ENCODE results near the gene TMEM229B.
"Not testable (repeated sequence)": the region's sequence is repeated elsewhere in the genome, so short reads cannot be mapped to it uniquely, and the experiment has no call there.

The TMEM229B gene

DNA sequence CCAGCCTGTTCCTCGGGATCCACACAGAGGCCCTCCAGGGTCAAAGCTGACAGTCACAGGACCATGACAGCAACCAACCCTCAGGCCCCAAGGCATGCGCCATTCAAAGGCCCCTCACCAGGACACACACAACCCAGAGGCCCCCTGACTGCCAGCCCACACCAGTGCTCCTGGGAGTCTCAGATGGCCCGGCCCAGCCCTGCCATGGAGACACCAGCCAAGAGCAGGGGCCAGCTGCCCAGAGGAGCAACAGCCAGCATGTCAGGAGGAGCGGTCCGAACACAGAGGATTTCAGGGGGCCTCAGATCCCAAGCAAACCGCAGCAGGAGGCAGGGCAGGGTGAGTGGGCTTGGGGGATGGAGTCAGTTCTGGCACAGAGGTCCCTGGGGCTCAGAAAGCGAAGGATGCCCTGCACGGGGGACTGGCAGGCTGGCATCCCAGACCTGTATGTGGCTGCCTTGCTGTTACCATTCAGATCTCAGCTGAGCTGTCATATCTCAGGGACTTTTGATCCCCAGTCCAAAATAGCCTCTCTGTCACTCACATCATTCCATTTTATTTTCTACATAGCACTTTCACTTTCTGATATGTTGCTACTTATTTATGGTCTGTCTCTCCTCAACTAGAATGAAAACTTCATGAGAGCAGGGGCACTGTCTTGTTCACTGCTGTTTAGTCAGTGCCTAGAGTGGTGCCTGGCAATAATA is 4.8 kb downstream of the TMEM229B start:
- DNase-seq: no peak

DNA sequence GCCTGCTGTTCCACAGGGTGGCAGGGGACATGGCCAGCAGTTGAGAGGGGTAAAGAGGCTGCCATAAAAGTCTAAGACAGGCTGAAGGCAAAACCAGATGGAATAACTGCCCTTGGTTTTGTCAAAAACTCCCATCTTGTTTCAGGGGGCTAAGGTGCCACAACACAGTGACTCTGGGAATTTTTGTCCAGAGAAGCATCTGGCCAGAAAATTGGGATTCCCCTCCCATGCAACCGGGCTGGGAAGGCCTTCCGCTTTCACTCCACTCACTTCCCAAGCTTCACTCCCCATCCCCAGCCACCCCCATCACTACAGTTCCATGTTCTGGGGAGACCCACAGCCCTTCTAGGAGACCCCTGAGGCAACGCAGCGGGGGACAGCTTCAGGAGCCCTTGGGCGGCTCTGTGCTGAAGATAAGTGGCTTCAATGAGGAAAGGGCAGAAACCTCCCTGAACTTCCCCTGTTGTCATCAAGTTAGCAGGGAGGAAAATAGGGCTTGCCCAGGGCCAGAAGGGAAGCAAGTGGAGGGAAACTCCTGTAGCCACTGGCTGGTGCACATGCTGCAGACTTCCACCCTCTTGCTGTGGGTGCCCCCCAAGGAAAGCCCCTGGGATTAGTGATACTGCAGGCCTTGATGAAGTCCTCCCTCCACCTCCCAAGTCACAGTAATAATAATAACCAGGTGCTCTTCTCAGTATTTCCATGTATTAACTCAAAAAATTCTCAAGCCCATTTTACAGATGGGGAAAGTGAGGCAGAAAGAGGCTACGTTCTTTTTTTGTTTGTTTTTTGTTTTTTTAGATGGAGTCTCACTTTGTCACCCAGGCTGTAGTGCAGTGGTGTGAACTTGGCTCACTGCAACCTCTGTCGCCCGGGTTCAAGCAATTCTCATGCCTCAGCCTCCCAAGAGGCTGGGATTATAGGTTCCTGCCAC is 6.0 kb downstream of the TMEM229B start:
- DNase-seq: no peak

DNA sequence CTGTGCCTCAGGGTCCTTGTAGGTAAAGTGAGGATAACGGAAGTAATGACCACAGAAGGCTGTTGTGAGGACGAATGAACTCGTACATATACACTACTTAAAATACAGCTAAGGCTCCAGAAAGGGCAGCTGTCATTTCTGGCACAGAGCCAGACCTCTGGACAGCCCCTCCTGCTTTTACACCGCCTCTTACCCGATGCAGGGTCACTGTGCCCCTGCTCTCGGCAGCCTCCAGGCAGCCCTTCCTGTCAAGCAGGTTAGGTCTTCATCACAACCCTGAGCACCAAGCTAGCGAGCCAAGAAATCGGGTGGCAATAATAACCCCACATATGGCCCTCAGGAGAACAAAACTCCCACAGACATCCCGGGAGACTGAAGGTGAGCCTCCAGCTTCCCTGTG is 8.5 kb downstream of the TMEM229B start:
- no peak for DNase-seq

DNA sequence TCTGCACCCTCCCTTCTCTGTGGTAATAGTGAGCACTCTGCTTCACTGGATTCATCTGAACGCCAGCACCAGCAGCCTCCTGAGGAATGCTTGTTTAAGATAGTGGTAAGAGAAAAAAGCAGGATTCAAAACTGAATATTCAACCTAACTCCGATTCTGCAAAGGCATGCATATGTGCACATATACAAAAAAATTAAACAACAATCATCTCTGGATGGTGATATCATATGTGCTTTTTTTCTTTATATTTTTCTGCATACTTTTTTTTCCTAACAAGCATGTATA is 9.8 kb downstream of the TMEM229B start:
- no peak for DNase-seq

DNA sequence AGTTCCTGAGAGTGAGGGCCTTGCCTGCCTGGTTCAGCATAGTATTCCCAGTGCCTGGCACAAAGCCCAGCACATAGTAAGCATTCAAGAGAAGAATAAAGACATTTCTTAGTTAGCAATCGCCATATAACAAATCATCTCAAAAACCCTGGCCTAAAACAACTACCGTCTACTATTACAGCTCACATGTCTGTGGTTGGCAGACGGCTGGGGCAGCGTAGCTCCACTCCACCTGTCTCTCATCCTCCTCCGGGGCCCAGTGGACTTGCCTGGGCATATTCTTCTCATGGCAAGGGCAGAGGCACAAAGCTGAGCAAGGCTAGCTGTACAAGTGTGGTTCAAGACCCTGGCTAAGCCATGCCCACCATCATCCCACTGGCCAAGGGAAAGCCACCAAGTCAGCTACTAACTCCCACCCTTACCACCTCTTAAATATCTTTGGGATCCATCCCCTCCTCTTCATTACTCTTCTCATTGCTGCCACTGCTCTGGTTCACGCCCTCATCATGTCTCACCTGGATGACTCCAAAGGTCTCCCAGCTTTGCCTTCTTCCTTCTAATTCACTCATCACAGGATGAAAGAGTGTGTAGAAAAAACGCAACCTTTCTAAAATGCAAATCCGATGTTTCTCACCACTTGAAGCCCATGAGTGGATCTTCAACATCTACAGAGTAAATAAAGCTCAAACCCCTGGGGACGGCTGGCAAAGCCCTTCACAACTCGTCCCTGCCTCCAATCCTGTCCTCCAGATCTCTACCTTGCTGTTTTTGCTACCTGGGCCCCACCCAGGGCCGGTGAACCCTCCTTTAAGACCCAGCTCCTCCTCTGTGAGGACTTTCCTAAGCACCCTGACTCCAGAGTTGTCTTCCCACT is 10.4 kb downstream of the TMEM229B start:
- no peak for DNase-seq

DNA sequence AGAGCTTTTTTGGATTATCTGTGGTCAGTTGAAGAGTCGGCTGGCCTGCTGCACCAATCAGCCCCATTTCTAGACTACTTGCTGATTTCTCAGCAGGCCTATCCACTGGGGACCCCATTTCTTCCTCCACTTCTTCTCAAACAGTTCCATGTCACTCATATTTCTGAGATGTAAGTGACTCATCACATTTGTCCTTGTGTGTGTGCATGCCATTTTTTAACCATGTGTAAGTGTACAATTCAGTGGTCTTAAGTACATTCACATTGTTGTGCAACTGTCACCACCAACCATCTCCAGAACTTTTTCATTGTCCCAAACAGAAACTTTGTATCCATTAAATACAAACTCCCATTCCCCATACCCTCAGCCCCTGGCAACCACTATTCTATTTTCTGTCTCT is 14.2 kb downstream of the TMEM229B start:
- no peak for DNase-seq

DNA sequence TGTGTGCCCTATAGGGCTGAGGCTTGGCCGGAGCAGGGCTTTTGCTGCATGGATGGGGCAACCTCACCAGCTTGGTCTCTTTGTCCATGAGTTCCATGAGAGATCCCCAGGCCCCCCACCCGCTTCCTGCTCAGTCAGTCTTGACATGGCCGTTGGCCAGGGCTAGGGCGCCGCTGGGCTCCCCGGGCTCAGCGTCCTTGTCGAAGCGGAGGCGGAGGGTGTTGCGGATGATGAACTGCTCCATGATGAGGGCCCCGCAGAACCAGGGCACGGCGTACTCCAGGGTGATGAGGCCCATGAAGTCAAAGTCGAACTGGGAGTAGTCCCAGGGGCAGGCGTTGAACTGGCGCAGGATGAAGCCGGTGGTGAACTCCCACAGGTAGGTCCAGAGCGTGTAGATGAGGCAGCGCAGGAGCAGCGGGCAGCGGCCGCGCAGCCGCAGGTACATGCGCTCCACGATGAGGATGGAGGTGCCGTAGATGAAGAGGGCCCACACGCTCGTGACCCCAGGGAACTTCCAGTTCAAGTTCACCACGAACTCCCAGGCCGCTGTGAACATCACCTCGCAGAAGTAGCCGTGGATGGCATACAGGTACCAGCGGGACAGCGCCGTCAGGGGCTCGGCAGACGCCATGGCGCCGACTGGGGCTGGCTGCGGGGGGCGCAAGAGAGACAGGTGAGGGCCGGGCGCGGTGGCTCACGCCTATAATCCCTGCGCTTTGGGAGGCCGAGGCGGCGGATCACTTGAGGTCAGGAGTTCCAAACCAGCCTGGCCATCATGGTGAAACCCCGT is 15.0 kb downstream of the TMEM229B start:
- DNase-seq: no peak

DNA sequence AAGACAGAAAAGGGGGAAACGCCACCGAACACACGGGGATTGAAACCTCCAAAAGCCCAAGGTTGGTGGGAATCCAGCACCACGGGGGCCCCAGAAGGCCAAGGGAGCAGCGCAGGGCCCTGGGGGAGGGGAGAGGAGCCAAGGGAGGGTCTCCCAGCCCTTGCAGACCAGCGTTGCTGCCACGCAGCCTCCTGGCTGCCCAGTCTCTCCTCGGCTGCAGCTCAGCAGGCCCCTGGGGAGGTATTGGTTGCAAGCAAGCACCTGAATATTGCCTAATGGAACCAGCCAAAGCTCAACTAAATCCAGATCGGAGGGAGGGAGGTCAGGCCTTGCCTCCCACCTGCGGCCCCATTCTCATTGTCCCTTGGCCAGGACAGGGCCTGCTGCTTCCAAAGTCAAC is 15.8 kb downstream of the TMEM229B start:
- no peak for DNase-seq

DNA sequence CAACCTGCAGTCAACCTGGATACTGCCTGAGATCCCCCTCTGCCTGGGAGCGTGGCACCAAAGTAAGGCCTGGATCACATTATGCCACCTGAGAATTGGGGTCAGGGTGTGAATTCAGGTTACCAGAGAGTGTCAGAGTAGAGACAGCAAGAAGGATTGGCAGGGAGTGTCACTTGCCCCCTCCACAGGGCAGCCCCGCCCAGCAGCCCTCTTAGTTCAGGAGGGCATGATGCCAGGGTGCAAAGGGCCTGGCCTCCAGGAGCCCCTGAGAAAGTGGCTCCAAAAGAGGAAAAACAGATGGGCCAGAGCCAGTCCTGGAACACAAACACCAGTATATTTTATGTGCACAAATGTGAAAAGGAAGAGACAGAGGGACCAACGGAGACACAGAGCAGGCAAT is 18.6 kb downstream of the TMEM229B start:
- no peak for DNase-seq

DNA sequence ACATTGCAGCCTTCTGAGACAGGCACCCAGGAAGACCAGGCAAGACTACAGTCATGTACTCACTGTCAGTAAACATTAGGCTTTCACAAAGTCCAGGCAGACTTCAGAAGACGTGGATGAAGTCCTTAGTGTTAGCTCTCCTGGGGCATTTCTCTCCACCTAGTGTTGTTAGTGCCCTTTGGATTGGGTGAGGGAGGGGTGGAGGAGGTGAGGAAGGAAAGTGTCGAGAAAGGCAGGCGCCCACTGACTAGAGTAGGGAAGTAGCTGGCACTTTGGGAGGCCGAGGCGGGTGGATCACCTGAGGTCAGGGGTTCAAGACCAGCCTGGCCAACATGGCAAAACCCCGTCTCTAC is 20.2 kb downstream of the TMEM229B start:
- no peak for DNase-seq

DNA sequence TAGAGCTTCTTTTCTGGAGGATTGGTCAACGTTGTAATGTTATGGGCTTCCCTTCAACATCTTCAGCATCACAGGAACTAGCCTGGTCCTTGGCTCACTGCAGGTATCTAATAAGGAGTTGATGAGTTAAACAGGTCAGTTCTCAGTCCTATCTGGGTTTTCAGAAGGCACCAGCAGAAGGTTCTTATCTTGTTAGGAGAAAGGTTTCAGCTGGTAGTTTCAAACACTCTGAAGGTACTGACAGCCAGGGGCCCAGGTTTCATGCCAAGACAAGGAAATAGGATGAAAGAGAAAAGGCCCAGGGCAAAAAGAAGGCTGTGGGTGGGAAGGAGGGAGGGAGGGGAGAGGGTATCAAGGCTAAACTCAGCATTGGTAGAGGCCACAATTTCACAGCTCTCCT is 21.4 kb downstream of the TMEM229B start:
- no peak for DNase-seq

DNA sequence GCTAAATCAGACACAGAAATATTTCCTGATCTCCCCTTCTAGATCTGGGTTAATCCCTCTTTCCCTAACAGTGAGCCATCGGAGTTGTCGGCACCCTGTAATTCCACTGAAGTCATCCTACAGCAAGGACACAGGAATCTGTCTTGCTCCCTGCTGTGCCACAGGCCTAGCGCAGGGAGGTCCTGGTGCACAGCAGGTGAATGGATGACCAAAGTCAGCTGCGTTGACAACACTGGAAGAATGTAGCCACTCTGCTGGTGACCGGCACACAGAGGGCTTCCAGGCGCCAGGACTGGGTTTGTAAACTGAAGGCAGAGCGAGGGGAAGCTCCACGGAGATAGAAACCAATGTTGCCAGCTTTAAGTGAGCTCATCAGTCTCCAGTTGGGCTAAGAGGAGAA is 23.6 kb downstream of the TMEM229B start:
- DNase-seq: no peak

DNA sequence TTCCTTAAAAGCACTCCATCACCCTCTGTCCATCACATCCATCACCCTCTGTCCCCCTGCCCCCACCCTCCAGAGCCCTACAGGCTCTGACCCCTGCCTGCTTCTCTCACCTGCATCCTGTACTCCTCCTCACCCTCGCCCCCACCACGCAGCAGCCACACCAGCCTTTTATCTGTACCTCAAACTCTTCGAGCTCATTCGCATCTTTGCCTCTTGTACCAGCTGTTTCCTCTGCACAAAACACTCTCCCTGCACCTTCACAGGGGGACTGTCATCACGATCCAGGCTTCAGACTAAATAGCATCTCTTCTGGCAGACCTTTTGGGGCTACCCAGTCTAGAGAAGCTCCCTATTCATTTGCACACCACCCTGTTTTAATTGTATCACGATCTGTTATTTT is 24.1 kb downstream of the TMEM229B start:
- no peak for DNase-seq

DNA sequence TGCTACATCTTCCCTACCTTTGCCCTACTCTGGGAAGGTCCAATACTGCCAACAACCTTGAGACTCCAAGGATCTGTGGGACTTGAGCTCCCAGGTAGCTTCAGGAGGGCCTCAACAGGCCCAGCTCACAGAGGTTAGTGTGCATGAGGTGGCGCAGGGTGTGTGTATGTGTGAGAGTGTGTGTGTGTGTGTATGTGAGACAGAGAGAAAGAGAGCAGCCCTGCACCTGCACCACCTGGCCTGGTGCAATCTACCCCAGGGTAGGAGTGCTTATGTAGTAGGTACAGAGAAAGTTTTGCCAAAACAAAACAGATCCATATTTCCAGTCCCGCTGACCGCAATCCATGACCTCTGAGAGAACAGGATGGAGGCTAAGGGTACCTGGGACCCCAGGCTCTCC is 24.6 kb downstream of the TMEM229B start:
- DNase-seq: no peak

DNA sequence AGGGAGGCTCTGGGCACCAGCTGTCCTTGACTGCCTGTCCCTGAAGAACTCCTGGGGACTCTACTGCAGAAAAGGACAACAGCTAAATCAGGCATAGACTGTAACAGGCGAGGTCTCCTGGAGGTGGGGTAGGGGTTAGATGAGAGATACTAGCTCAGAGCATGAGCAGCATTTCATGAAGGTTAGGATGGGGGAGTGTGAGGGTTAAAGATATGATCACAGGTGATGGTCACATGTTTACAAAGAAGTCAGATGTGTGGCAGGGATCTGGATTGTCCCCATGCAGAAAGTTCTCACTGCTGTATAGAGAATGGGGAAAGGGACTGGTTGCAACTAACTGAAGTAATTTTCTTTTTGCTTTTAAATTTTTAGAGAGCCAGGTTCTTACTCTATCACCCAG is 26.5 kb downstream of the TMEM229B start:
- no peak for DNase-seq

DNA sequence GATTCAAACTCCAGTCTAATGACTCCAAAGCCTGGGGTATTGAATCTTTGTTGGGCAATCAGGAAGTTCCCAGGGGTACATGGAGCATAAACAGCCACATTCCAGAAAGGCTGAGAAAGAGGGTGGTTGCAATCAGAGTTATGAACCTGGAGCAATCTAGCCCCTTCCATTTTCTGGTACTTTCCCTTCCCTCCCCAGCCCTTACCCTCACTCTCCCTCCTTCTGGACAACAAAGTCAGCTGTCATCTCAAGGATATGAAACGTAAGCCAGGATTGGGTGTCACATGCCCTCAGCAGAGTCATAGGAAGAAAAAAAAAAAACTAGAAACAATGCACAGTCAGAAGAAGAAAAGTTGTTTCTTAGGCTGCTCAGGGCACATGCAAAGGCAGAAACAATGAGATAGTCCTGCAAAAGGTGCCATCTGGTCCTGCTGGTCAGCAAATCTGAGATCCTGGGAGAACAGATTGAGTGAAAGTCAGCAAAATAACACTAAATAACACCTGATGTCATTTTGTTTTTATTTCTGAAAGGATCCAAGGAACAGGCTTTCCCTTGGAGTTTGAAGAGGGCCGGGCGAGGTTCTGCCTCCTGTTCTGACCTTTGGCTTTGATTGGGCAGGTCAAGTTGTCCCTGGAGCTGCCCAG is 27.1 kb downstream of the TMEM229B start:
- no peak for DNase-seq

DNA sequence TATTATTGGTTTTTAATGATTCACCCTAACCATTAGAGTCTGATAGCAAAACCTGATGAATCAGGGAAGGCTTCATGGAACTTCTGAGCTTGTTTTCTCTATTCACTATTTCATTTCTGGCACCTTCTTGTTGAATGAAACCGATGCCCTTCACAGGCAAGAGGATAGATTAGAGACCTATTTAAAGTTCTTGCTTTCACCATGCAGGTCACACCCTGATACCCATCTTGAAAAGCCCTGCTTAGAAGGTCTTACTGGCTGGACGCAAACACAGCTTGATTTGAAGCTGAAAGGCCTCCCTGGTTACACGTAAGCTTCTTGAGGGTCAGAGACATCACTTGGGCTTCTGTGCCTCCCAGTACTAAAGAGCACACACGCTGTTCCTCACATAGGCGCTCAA is 29.2 kb downstream of the TMEM229B start:
- DNase-seq: no peak

DNA sequence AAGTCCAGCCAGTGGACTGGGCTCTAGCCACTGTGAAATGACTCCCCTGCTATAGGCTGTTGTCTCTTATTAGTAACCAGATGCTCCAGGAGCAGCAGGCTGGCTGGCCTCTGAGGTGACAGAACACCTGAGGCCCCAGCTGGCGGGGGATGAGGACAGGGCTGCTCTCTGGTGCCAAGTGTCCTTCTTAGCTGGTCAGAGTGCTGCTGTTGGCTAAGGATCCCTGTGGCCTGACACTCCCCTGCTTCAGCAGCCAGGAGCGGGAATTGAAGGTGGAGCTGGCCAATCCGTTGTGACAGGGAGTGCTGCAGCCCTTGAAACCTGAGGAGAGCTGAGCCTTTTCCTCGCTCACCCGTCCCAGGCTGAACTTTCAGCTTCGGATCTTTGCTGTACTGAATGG is 30.7 kb downstream of the TMEM229B start:
- no peak for DNase-seq

DNA sequence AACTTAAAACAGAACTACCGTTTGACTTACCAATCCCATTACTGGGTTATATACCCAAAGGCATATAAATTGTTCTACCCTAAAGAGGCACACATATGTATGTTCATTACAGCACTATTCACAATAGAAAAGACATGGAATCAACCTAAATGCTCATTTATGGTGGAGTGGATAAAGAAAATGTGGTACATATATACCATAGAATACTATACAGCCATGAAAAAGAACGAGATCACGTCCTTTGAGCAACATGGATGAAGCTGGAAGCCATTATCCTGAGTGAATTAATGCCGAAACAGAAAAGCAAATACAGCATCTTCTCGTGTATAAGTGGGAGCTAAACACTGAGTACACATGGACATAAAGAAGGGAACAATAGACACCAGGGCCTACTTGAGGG is 31.8 kb downstream of the TMEM229B start:
- no peak for DNase-seq

DNA sequence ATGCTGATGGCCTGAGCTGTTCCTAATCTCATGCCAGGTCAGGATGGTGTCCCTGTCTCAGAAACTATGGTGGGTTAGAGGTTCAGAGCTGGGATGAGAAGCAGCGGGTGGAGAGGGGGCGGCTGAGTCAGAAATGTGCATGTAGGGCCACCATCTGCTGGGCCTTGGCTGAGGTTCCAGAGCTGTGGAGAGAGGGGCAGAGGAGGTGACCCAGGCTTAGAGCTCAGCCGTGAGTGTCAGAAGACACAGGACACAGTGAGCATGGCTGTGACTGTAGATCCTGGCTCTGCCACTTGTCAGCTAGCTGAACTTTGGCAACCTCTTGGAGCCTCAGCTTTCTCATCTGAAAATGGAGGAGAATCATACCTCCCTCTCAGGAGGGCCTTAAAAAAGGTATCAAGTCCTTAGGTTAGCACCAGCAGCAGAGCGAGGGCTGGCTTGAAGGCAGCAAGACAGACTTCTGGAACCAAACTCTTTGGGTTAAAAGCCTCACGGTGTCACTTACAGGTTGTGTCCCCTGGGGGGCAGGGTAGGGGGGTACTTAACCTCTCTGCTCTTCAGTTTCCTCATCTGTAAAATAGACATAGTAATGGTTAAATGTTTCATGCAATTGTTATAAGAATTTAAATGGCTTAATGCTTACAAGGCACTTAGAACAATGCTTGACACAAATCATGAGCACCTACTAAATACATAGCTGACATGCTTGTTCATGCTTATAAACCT is 34.8 kb downstream of the TMEM229B start:
- no peak for DNase-seq

DNA sequence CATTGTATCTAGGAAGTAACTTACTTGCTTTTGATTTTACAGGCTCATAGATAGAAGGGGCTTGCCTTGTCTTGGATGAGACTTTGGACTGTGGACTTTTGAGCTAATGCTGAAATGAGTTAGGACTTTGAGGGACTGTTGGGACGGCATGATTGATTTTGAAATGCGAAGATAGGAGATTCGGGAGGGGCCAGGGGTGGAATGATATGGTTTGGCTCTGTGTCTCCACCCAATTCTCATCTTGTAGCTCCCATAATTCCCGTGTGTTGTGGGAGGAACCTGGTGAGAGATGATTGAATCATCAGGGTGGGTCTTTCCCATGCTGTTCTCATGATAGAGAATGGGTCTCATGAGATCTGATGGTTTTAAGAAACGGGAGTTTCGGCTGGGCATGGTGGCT is 36.9 kb downstream of the TMEM229B start:
- DNase-seq: not testable (repeated sequence)

DNA sequence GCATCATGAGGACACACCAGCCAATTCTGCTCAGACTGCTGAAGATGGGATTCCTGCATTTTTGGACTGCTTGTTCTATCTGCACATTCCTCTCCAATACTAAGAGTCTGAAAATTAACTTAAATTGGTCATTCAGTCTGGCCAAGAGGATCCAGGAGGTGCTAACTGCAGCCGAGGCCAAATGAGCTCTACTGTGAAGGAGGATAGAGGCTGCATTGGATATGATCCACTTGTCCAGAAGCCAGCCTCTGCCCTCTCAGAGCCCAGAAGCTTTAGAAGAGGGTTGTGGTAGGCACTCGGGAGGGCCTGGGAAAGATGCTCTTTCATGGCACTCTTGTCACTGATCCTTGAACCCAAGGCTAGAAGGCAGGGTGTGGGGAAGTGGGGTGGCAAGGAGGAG is 39.4 kb downstream of the TMEM229B start:
- DNase-seq: no peak

All from NCI-H1694 (cell line).